Raji (cell line): ENCODE data around the gene NCKIPSD.

ENCODE experiments used
- POLR2A ChIP-seq: IDR thresholded peaks from 2 replicates; pipeline ENCODE4 v1.6.1; 2011; ENCODE audit warnings: low read depth, low read length, control low read depth; ENCODE audit not compliant: insufficient read depth

NCKIPSD gene

DNA sequence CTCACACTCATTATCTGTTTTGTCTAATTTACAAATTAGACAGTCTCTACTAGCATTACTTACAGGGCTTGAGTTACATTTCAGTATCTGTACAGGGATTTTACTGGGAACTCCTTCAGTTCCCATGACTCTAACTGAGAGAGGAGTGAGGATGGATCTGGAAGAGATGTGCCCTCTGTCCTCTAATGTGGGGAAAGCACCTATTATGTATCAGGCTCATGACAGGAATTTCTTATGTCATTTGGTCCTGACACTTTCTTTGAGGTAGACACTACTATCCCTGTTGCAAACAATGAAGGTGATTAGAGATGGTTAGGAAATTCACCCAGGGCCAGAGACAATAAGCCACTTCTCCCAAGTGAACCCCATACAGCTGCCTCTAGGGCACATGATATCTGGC is 10.9 kb upstream of the NCKIPSD start:
- no peak for TF ChIP-seq POLR2A

GRCh38 chr3:48696156-48696555 is 10.4 kb upstream of the NCKIPSD start:
- TF ChIP-seq POLR2A, result no peak

GRCh38 chr3:48695393-48695753 is 9.7 kb upstream of the NCKIPSD start:
- no peak for TF ChIP-seq POLR2A

DNA sequence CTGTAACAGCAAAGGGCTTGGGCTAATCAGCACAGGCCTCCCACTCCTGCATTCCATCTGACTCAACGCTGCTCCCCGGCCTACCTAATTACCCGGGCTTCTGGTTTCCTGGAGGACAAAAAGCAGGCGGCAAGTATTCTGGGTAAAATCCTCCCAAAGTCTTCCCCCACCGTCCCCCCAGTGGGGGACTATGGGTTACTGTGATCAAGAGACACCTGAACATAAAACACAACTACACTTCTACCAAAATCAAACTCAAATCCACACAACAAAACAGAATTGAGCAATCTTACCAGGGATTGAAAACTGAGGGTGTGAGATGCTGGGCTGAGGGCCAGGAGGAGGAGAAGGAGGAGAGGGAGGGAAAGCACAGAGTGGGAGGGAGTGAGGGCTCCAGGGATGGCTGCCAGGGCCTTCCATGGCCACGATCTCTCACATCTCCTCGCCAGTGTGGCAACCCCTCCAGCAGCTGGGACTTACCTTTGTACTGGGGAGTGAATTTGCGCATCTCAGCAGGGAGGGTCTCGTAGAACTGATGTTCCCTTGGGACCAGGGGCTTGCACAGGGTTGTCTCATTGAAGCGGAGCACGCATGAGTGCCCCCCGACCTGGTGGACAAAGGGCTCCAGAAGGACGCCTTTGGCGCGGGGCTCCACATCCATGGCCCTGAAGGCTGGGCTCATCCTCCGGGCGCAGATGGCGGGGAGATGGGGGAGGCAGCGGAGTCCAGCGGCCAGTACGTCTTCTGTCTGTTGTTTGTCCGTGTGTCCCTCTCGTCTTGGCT is 9.1 kb upstream of the NCKIPSD start:
- TF ChIP-seq POLR2A, result no peak

DNA sequence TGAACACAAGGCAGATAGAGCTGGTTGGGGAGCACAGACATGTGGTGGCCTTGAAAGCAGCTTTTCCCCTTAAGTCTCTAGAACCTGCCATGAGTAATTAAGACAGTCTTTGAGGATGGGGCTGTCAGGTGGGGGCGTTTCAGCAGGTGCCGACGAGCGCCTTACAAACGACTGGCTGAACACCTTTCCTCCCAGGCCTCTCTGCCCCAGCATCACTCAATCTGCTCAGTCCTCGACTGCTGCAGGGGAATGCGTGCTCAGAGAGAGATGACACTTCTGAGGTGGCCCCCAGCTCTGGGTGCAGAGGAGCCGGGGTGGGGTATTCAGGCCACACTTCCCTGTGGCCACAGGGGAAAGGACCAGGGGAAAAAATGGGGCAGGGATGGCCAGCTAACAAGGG is 8.1 kb upstream of the NCKIPSD start:
- no peak for TF ChIP-seq POLR2A

DNA sequence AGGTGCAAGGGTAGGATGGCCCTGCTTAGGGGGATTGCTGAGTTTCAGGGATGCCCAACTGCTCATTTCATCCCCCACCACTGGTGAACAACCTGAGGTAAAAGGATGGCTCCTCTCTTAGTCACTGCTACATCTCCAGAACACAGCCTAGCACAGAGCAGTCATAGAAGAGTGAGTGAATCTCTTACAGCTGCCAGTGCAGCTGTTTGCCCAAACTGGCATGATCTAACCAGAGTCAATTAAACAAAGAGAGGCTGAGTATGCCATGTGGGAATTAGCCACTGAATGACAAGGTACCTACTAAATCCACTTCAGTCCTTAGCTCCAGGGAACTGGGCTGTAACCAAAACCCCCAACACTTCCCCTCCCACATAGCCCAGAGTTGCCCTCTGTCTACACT is 6.8 kb upstream of the NCKIPSD start:
- no peak for TF ChIP-seq POLR2A

- TF ChIP-seq POLR2A, result no peak
These were observed 5.2 kb upstream of the NCKIPSD start for GRCh38 chr3:48690846-48691458.

- no peak for TF ChIP-seq POLR2A
These were observed 3.7 kb upstream of the NCKIPSD start for GRCh38 chr3:48689384-48689783.

GRCh38 chr3:48688737-48689075 is 3.0 kb upstream of the NCKIPSD start:
- TF ChIP-seq POLR2A, result no peak

- TF ChIP-seq POLR2A, result no peak
These were observed 2.5 kb upstream of the NCKIPSD start for GRCh38 chr3:48688032-48688736.

DNA sequence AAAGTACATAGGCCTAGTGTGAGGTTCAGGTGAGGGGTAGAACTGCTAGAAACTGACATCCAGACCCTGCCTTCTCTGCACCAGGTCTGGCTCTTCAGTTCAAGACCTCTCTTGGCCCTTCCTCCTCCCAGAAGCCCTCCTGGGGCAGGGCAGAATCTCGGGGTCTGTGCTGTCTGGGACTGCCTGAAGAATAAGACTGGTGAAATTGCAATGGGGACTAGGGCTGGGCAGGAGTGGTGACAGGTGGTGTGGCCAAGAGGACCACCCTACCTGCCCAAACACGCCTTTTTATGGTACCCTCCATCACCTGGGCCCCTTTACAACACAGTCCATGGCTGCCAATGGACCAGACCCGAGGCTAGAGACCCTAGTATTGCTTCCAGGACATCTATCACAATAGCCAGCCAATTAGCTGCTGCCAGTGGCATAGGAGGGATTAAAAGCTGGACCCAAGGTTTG is 1.5 kb upstream of the NCKIPSD start:
- no peak for TF ChIP-seq POLR2A

DNA sequence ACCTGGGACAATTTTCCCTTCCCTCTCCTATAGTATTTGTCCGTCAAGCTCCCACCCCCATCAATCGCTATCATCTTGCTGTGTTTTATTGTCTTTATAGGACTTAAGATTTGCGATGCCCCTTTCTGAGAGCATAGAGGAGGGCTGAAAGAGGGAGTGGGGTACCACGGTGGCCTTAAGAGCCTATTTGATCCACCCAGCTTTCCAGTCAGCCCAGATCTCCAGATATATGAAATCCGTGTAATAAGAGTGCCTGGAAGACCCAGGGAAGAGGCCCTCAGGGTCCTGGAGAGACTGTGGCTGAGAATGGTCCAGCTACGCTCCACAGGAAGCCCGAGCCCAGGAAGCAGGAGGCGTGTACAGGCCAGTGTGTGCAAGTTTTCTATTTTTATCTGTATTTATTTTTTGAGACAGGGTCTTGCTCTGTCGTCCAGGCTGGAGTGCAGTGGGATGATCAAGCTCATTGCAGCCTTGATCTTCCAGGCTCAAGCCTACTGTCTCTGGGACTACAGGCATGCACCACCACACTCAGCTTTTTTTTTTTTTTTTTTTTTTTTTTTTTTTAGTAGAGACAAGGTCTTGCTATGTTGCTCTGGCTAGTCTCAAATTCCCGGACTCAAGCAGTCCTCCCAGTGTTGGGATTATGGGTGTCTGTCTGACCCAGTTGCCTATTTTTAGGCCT is 964 bp upstream of the NCKIPSD start:
- TF ChIP-seq POLR2A, result no peak

- no peak for TF ChIP-seq POLR2A
These were observed 467 bp downstream of the NCKIPSD start for GRCh38 chr3:48685293-48685602.

- no peak for TF ChIP-seq POLR2A
These were observed 1.1 kb downstream of the NCKIPSD start for GRCh38 chr3:48684480-48685143.

- no peak for TF ChIP-seq POLR2A
These were observed 1.7 kb downstream of the NCKIPSD start for GRCh38 chr3:48684054-48684349.
